Uterus (tissue), 2 donors: ENCODE measurements around the gene CLMP.
A peak's percentile ranks its signal among the peaks of the same experiment; 100 is the strongest.

ENCODE experiments used
- POLR2A ChIP-seq, 2 donors: fragments of 450-650 bp; IDR thresholded peaks; one replicate each; pipeline ENCODE4 v1.6.1; 2016; ENCODE audit warnings: antibody characterized with exemption in 2 of 2, mild to moderate bottlenecking in 1 of 2, moderate library complexity in 1 of 2
- TF ChIP-seq, protein P1 (sequence below), 4 experiments: fragments of 200-600 bp in 2 of 4; fragments of 450-650 bp in 2 of 4; sonication (generic) in 2 of 4; IDR thresholded peaks; one replicate each; pipeline ENCODE4 v1.5.1; 2016 to 2019; ENCODE audit warnings: antibody characterized with exemption in 4 of 4, mild to moderate bottlenecking in 2 of 4, moderate library complexity in 1 of 4

DNA sequence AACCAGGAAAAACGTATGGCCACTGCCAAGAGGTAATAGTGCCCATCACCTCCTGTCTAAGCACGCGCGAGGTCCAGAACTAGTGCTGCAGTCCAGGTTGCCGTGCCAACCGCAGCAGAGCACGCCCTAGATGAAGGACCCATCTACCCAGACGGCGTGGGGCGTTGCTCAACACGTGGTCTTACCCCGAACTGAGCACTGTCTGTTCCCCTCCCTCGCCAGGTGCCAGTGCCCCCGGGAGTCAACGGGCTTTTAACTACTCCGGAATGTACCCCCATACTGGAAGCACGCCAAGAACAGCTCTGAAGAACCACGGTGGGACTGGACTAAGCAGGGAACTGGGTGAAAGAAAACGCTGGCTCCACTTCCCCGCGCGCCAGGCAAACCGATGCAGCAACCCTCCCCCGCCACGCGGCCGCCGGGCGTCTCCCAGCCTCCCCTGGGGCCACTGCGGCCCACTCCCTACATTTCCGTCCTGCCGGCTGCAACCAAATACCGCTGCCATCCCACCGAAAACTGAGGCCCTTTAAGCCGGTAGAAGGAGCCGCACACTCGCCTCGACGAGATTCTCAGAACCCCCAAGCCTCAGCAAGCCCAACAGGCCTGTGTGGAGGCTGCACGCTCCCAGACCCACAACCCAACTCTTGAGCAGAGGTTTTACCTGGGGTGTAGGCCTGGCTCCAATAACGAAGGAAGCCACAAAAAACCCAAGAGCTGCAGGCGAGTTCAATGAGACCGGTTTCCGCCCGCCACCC is 133.5 kb downstream of the CLMP start, which contains the start of gene HSPA8:
- TF ChIP-seq, protein P1, sequence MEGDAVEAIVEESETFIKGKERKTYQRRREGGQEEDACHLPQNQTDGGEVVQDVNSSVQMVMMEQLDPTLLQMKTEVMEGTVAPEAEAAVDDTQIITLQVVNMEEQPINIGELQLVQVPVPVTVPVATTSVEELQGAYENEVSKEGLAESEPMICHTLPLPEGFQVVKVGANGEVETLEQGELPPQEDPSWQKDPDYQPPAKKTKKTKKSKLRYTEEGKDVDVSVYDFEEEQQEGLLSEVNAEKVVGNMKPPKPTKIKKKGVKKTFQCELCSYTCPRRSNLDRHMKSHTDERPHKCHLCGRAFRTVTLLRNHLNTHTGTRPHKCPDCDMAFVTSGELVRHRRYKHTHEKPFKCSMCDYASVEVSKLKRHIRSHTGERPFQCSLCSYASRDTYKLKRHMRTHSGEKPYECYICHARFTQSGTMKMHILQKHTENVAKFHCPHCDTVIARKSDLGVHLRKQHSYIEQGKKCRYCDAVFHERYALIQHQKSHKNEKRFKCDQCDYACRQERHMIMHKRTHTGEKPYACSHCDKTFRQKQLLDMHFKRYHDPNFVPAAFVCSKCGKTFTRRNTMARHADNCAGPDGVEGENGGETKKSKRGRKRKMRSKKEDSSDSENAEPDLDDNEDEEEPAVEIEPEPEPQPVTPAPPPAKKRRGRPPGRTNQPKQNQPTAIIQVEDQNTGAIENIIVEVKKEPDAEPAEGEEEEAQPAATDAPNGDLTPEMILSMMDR (IDR thresholded peaks at IDR 0.05), result no peak
- peak; percentile 79 to 98 for TF ChIP-seq POLR2A (IDR thresholded peaks at IDR 0.05)
